ENCODE results near the gene ZNF74. TPM values are rescaled to one million over a fixed set of nuclear protein-coding genes. Genes with fewer than 3 reads are reported as not detected.

ZNF74 gene
- total RNA-seq, 1 experiment from 2014 or later: 11.1 TPM

GRCh38 chr22:20441631-20442484, 47.9 kb downstream of the ZNF74 start:
- no peak for DNase-seq
- Mint-ChIP-seq H3K27me3 (ENCODE audit: unreplicated experiment) (peaks cover 27% of the 10 kb centered on the region), H3K9me3 (ENCODE audit: low read depth, unreplicated experiment) (no peaks in the 10 kb centered on the region), H3K36me3 (ENCODE audit: insufficient read depth, unreplicated experiment) (peaks cover 9% of the 10 kb centered on the region), H3K4me3 (ENCODE audit: low read depth, unreplicated experiment) (no peak overlapping the region), H3K27ac (ENCODE audit: unreplicated experiment) (no peak overlapping the region), H3K4me1 (ENCODE audit: low read depth, unreplicated experiment) (peaks cover 6% of the 10 kb centered on the region)
- BruUV-seq (replicated peaks): no TSS peak
- CTCF ChIA-PET: no interaction called here
- TF ChIP-seq CTCF (IDR thresholded peaks at IDR 0.05; ENCODE audit: unreplicated experiment): no peak
- intact Hi-C loops (cut with micrococcal nuclease; ENCODE audit: unreplicated experiment): no loop called here

- no peak overlapping the region for H3K27ac Mint-ChIP-seq (ENCODE audit: unreplicated experiment)
- H3K9me3 Mint-ChIP-seq (ENCODE audit: low read depth, unreplicated experiment): no peaks in the 10 kb centered on the region
- DNase-seq: no peak
- no peak for TF ChIP-seq CTCF (IDR thresholded peaks at IDR 0.05; ENCODE audit: unreplicated experiment)
- CTCF ChIA-PET: no interaction called here
- H3K4me3 Mint-ChIP-seq (ENCODE audit: low read depth, unreplicated experiment): no peak overlapping the region
- H3K27me3 Mint-ChIP-seq (ENCODE audit: unreplicated experiment): peaks cover 18% of the 10 kb centered on the region
- H3K4me1 Mint-ChIP-seq (ENCODE audit: low read depth, unreplicated experiment): no peaks in the 10 kb centered on the region
- BruUV-seq (replicated peaks): no TSS peak
- peaks cover 5% of the 10 kb centered on the region for H3K36me3 Mint-ChIP-seq (ENCODE audit: insufficient read depth, unreplicated experiment)
- intact Hi-C loops (cut with micrococcal nuclease; ENCODE audit: unreplicated experiment): no loop called here
Measured at GRCh38 chr22:20442485-20443284, 48.7 kb downstream of the ZNF74 start.

GRCh38 chr22:20444325-20444724, 50.4 kb downstream of the ZNF74 start:
- no TSS peak for BruUV-seq (replicated peaks)
- intact Hi-C loops (cut with micrococcal nuclease; ENCODE audit: unreplicated experiment): no loop called here
- TF ChIP-seq CTCF (IDR thresholded peaks at IDR 0.05; ENCODE audit: unreplicated experiment): no peak
- Mint-ChIP-seq H3K4me3 (ENCODE audit: low read depth, unreplicated experiment) (no peak overlapping the region), H3K4me1 (ENCODE audit: low read depth, unreplicated experiment) (no peaks in the 10 kb centered on the region), H3K27me3 (ENCODE audit: unreplicated experiment) (peaks cover 2% of the 10 kb centered on the region), H3K9me3 (ENCODE audit: low read depth, unreplicated experiment) (no peaks in the 10 kb centered on the region), H3K36me3 (ENCODE audit: insufficient read depth, unreplicated experiment) (no peaks in the 10 kb centered on the region), H3K27ac (ENCODE audit: unreplicated experiment) (no peak overlapping the region)
- DNase-seq: no peak
- CTCF ChIA-PET: interaction anchor here (0.7 kb wide), 1 partner anchor 120 kb away, joined by 3 read pairs; no protein-coding TSS in a partner anchor

- no peaks in the 10 kb centered on the region for H3K4me1 Mint-ChIP-seq (ENCODE audit: low read depth, unreplicated experiment)
- no peak overlapping the region for H3K4me3 Mint-ChIP-seq (ENCODE audit: low read depth, unreplicated experiment)
- no TSS peak for BruUV-seq (replicated peaks)
- H3K27me3 Mint-ChIP-seq (ENCODE audit: unreplicated experiment): no peaks in the 10 kb centered on the region
- DNase-seq: no peak
- no peaks in the 10 kb centered on the region for H3K9me3 Mint-ChIP-seq (ENCODE audit: low read depth, unreplicated experiment)
- no peaks in the 10 kb centered on the region for H3K36me3 Mint-ChIP-seq (ENCODE audit: insufficient read depth, unreplicated experiment)
- H3K27ac Mint-ChIP-seq (ENCODE audit: unreplicated experiment): no peak overlapping the region
- no peak for TF ChIP-seq CTCF (IDR thresholded peaks at IDR 0.05; ENCODE audit: unreplicated experiment)
- intact Hi-C loops (cut with micrococcal nuclease; ENCODE audit: unreplicated experiment): no loop called here
- CTCF ChIA-PET: no interaction called here
Measured at GRCh38 chr22:20446383-20446970, 52.5 kb downstream of the ZNF74 start.
